ENCODE measurements around the gene ADAMTS7. TPM values are rescaled to one million over a fixed set of nuclear protein-coding genes. Genes with fewer than 3 reads are reported as not detected.

ADAMTS7 gene
- total and polyA plus RNA-seq, 2 of the 4 experiments (the other 2 are of a cell fraction), result 1.4 to 12.6 TPM

GRCh38 chr15:78841376-78841706, 30.1 kb upstream of the ADAMTS7 start:
- no peak for DNase-seq
- Histone ChIP-seq H3K23ac (ENCODE audit: low read depth, low read length) (no peak overlapping the region), H3K14ac (replicated peaks; ENCODE audit: low read depth, low read length) (no peak overlapping the region), H4K91ac (ENCODE audit: insufficient read depth, low read depth, low read length) (no peak overlapping the region), H4K5ac (ENCODE audit: low read depth, low read length) (no peak overlapping the region), H4K20me1 (ENCODE audit: insufficient read depth, low read length) (no peaks in the 10 kb centered on the region), H2BK20ac (ENCODE audit: low read depth, low read length) (no peak overlapping the region), H3K9me1 (ENCODE audit: insufficient read depth, low read length) (no peaks in the 10 kb centered on the region; the same call in 1 of the 2 replicates), H3K4me2 (ENCODE audit: low read depth, low read length) (no peak overlapping the region), H2BK120ac (ENCODE audit: low read depth, low read length) (no peak overlapping the region), H2AK5ac (ENCODE audit: low read depth, low read length) (no peak overlapping the region), H3K18ac (ENCODE audit: low read depth, low read length) (no peak overlapping the region), H2AK9ac (replicated peaks; ENCODE audit: low read depth, low read length, poor library complexity) (no peak overlapping the region), H3K9ac (ENCODE audit: low read depth, low read length) (no peak overlapping the region), H3K27me3 (ENCODE audit: control insufficient read depth, insufficient read depth, low read length) (no peaks in the 10 kb centered on the region; the same call in 1 of the 2 replicates), H3K56ac (ENCODE audit: extremely low read depth, insufficient read depth, low read length) (no peak overlapping the region), H3K4ac (ENCODE audit: low read depth, low read length) (no peak overlapping the region), H2BK15ac (ENCODE audit: low read depth, low read length) (no peak overlapping the region), H4K8ac (ENCODE audit: low read depth in 2 of 2, low read length in 2 of 2) (no peak overlapping the region), H3K27ac (ENCODE audit: insufficient read depth, low read length) (no peak overlapping the region), H3K4me3 (ENCODE audit: insufficient read depth, low read depth, low read length) (no peak overlapping the region), H2BK5ac (ENCODE audit: low read depth, low read length, poor library complexity, severe bottlenecking) (no peak overlapping the region), H3K36me3 (ENCODE audit: control insufficient read depth, insufficient read depth, low read length) (no peaks in the 10 kb centered on the region), H3K9me3 (ENCODE audit: control insufficient read depth, insufficient read depth, low read length) (no peaks in the 10 kb centered on the region), H3K79me1 (ENCODE audit: low read depth in 1 of 2, low read length in 2 of 2) (no peaks in the 10 kb centered on the region), H2AFZ (replicated peaks; ENCODE audit: low read length, poor library complexity) (no peak overlapping the region), H3K4me1 (ENCODE audit: control insufficient read depth, insufficient read depth, low read length) (peaks cover 10% of the 10 kb centered on the region; the same call in 1 of the 2 replicates)
- POLR2A ChIA-PET (ENCODE audit: unreplicated experiment), result no interaction called here
- dilution Hi-C loops (cut with HindIII; ENCODE audit: low sequenced_read_pairs, unreplicated experiment), result no loop called here
- ATAC-seq (ENCODE audit: low read depth), result peak; percentile 42
- WGBS, 2 experiments (ENCODE audit: extremely low coverage in 2 of 2, insufficient read length in 1 of 2), result no CpG with 5 or more reads among the region's 3 CpGs
- CTCF ChIA-PET, result no interaction called here
- BruUV-seq (replicated peaks), result no TSS peak
- in situ Hi-C loops (cut with MboI; ENCODE audit: low sequenced_read_pairs), result no loop called here
- TF ChIP-seq MAFK (IDR thresholded peaks at IDR 0.05; ENCODE audit: low read depth, low read length), result no peak
- TF ChIP-seq CTCF (conservative IDR thresholded peaks at IDR 0.05; ENCODE audit: low read depth, low read length), result no peak
- TF ChIP-seq BHLHE40 (IDR thresholded peaks at IDR 0.05; ENCODE audit: low read depth, low read length), result no peak
- intact Hi-C loops (cut with micrococcal nuclease), result no loop called here

All from IMR-90 (cell line).